Measurements from ENCODE around the gene OTUD6A. TPM values are rescaled to one million over a fixed set of nuclear protein-coding genes. Genes with fewer than 3 reads are reported as not detected.
"Not testable (repeated sequence)": the region's sequence is repeated elsewhere in the genome, so short reads cannot be mapped to it uniquely, and the experiment has no call there.

The OTUD6A gene
- total RNA-seq, 1 donor from 2014 or later, result not detected

- no peaks in the 10 kb centered on the region for H3K9me3 Mint-ChIP-seq (ENCODE audit: unreplicated experiment)
- no peaks in the 10 kb centered on the region for H3K27me3 Mint-ChIP-seq (ENCODE audit: unreplicated experiment)
- no peak for TF ChIP-seq CTCF (IDR thresholded peaks at IDR 0.05; ENCODE audit: partially characterized antibody, unreplicated experiment)
- no peak overlapping the region for H3K4me3 Mint-ChIP-seq (ENCODE audit: unreplicated experiment)
- H3K4me1 Mint-ChIP-seq (ENCODE audit: low read depth, unreplicated experiment), result no peaks in the 10 kb centered on the region
- H3K36me3 Mint-ChIP-seq (ENCODE audit: unreplicated experiment), result no peaks in the 10 kb centered on the region
- H3K27ac Mint-ChIP-seq (ENCODE audit: unreplicated experiment), result no peak overlapping the region
- DNase-seq, result no peak
These were observed 27.5 kb downstream of the OTUD6A start for GRCh38 chrX:70089604-70090297.

GRCh38 chrX:70092247-70092646 is 30.0 kb downstream of the OTUD6A start:
- Mint-ChIP-seq H3K36me3 (ENCODE audit: unreplicated experiment) (no peaks in the 10 kb centered on the region), H3K4me3 (ENCODE audit: unreplicated experiment) (no peak overlapping the region), H3K27ac (ENCODE audit: unreplicated experiment) (no peak overlapping the region), H3K4me1 (ENCODE audit: low read depth, unreplicated experiment) (no peaks in the 10 kb centered on the region), H3K27me3 (ENCODE audit: unreplicated experiment) (no peaks in the 10 kb centered on the region), H3K9me3 (ENCODE audit: unreplicated experiment) (no peaks in the 10 kb centered on the region)
- no peak for TF ChIP-seq CTCF (IDR thresholded peaks at IDR 0.05; ENCODE audit: partially characterized antibody, unreplicated experiment)
- DNase-seq, result no peak

- H3K4me1 Mint-ChIP-seq (ENCODE audit: low read depth, unreplicated experiment), result no peaks in the 10 kb centered on the region
- H3K27me3 Mint-ChIP-seq (ENCODE audit: unreplicated experiment), result no peaks in the 10 kb centered on the region
- no peaks in the 10 kb centered on the region for H3K36me3 Mint-ChIP-seq (ENCODE audit: unreplicated experiment)
- no peaks in the 10 kb centered on the region for H3K9me3 Mint-ChIP-seq (ENCODE audit: unreplicated experiment)
- no peak for DNase-seq
- no peak overlapping the region for H3K4me3 Mint-ChIP-seq (ENCODE audit: unreplicated experiment)
- no peak overlapping the region for H3K27ac Mint-ChIP-seq (ENCODE audit: unreplicated experiment)
- no peak for TF ChIP-seq CTCF (IDR thresholded peaks at IDR 0.05; ENCODE audit: partially characterized antibody, unreplicated experiment)
These were observed 33.8 kb downstream of the OTUD6A start for GRCh38 chrX:70096052-70096451.

GRCh38 chrX:70105229-70105628 is 43.0 kb downstream of the OTUD6A start:
- peaks cover 2% of the 10 kb centered on the region for H3K27me3 Mint-ChIP-seq (ENCODE audit: unreplicated experiment)
- no peaks in the 10 kb centered on the region for H3K36me3 Mint-ChIP-seq (ENCODE audit: unreplicated experiment)
- no peaks in the 10 kb centered on the region for H3K9me3 Mint-ChIP-seq (ENCODE audit: unreplicated experiment)
- no peak overlapping the region for H3K4me3 Mint-ChIP-seq (ENCODE audit: unreplicated experiment)
- no peak for TF ChIP-seq CTCF (IDR thresholded peaks at IDR 0.05; ENCODE audit: partially characterized antibody, unreplicated experiment)
- no peak overlapping the region for H3K27ac Mint-ChIP-seq (ENCODE audit: unreplicated experiment)
- no peaks in the 10 kb centered on the region for H3K4me1 Mint-ChIP-seq (ENCODE audit: low read depth, unreplicated experiment)
- no peak for DNase-seq

- DNase-seq; H3K36me3 Mint-ChIP-seq (ENCODE audit: unreplicated experiment); H3K27me3 Mint-ChIP-seq (ENCODE audit: unreplicated experiment); H3K4me1 Mint-ChIP-seq (ENCODE audit: low read depth, unreplicated experiment); H3K9me3 Mint-ChIP-seq (ENCODE audit: unreplicated experiment); H3K4me3 Mint-ChIP-seq (ENCODE audit: unreplicated experiment); H3K27ac Mint-ChIP-seq (ENCODE audit: unreplicated experiment): not testable (repeated sequence)
These were observed 49.3 kb downstream of the OTUD6A start for GRCh38 chrX:70111436-70112026.

Small RNAs within 50 kb of the gene (microRNA-seq; reads per million reads assigned to microRNA genes)
- 10.5 reads per million, percentile 50 among the genes with 10 or more reads in this experiment for gene MIR676 (ENCODE audit: unreplicated experiment)

Other genes starting within 250 kb of the OTUD6A start
- gene AWAT2, start 12.5 kb upstream of the OTUD6A start, total RNA-seq (ENCODE audit: unreplicated experiment), result not detected
- gene IGBP1, start 71.0 kb downstream of the OTUD6A start, total RNA-seq (ENCODE audit: unreplicated experiment), result 44.0 TPM
- not detected for gene DGAT2L6, start 115.0 kb downstream of the OTUD6A start, total RNA-seq (ENCODE audit: unreplicated experiment)
- gene AWAT1, start 172.2 kb downstream of the OTUD6A start, total RNA-seq (ENCODE audit: unreplicated experiment), result not detected
- gene P2RY4, start 197.7 kb downstream of the OTUD6A start, total RNA-seq (ENCODE audit: unreplicated experiment), result 0.27 TPM
- gene ARR3, start 205.9 kb downstream of the OTUD6A start, total RNA-seq (ENCODE audit: unreplicated experiment), result not detected
- not detected for gene RAB41, start 219.7 kb downstream of the OTUD6A start, total RNA-seq (ENCODE audit: unreplicated experiment)
- 47.4 TPM for gene PDZD11, start 227.5 kb downstream of the OTUD6A start, total RNA-seq (ENCODE audit: unreplicated experiment)
- gene KIF4A, start 227.6 kb downstream of the OTUD6A start, total RNA-seq (ENCODE audit: unreplicated experiment), result 4.6 TPM

Data from glutamatergic neuron (in vitro differentiated cells).